ENCODE measurements around the gene NIPBL. TPM values are rescaled to one million over a fixed set of nuclear protein-coding genes. Genes with fewer than 3 reads are reported as not detected.
"Not testable (repeated sequence)": the region's sequence is repeated elsewhere in the genome, so short reads cannot be mapped to it uniquely, and the experiment has no call there.

The NIPBL gene
- polyA plus RNA-seq, 1 donor = 85.6 TPM

- DNase-seq = peak; percentile 60
Measured at GRCh38 chr5:36878392-36879082, 2.0 kb downstream of the NIPBL start.

GRCh38 chr5:36879274-36880033 lies 2.9 kb downstream of the NIPBL start:
- no peak for DNase-seq

- no peak for DNase-seq
Measured at GRCh38 chr5:36880761-36881160, 4.2 kb downstream of the NIPBL start.

- DNase-seq = no peak
Measured at GRCh38 chr5:36881304-36881703, 4.7 kb downstream of the NIPBL start.

GRCh38 chr5:36881807-36882206 lies 5.2 kb downstream of the NIPBL start:
- no peak for DNase-seq

GRCh38 chr5:36882250-36882649 lies 5.7 kb downstream of the NIPBL start:
- DNase-seq = no peak

- no peak for DNase-seq
Measured at GRCh38 chr5:36883894-36884462, 7.4 kb downstream of the NIPBL start.

GRCh38 chr5:36885149-36885548 lies 8.6 kb downstream of the NIPBL start:
- DNase-seq = no peak

GRCh38 chr5:36885566-36886485 lies 9.3 kb downstream of the NIPBL start:
- no peak for DNase-seq

GRCh38 chr5:36886791-36887190 lies 10.2 kb downstream of the NIPBL start:
- DNase-seq = no peak

GRCh38 chr5:36887532-36887931 lies 11.0 kb downstream of the NIPBL start:
- no peak for DNase-seq

GRCh38 chr5:36888303-36888702 lies 11.7 kb downstream of the NIPBL start:
- no peak for DNase-seq

- DNase-seq = no peak
Measured at GRCh38 chr5:36889264-36889663, 12.7 kb downstream of the NIPBL start.

GRCh38 chr5:36891266-36891665 lies 14.7 kb downstream of the NIPBL start:
- no peak for DNase-seq

GRCh38 chr5:36892085-36892830 lies 15.7 kb downstream of the NIPBL start:
- not testable (repeated sequence) for DNase-seq

GRCh38 chr5:36894954-36895353 lies 18.4 kb downstream of the NIPBL start:
- no peak for DNase-seq

- no peak for DNase-seq
Measured at GRCh38 chr5:36896476-36896875, 19.9 kb downstream of the NIPBL start.

- no peak for DNase-seq
Measured at GRCh38 chr5:36897616-36898015, 21.0 kb downstream of the NIPBL start.

- no peak for DNase-seq
Measured at GRCh38 chr5:36899860-36900259, 23.3 kb downstream of the NIPBL start.

GRCh38 chr5:36900283-36900682 lies 23.7 kb downstream of the NIPBL start:
- DNase-seq = no peak

- DNase-seq = not testable (repeated sequence)
Measured at GRCh38 chr5:36901077-36901476, 24.5 kb downstream of the NIPBL start.

- DNase-seq = no peak
Measured at GRCh38 chr5:36901856-36902255, 25.3 kb downstream of the NIPBL start.

Data from left kidney (tissue), 2 donors.